Naive thymus-derived CD8-positive, alpha-beta T cell (primary cell): Measurements from ENCODE around the gene PPFIA3. TPM values are rescaled to one million over a fixed set of nuclear protein-coding genes. Genes with fewer than 3 reads are reported as not detected.

Experiments
- ATAC-seq, 2 donors: fragments of 150-1000 bp; cut with Tn5 transposase in 1 of 2; sonication (Bioruptor Pico), chemical (Tn5 transposase) in 1 of 2; 1 replicate in 1 of 2; 2 replicates in 1 of 2; pipeline ENCODE4 v1.10.0; 2021; ENCODE audit warnings: mild to moderate bottlenecking in 2 of 2, moderate library complexity in 2 of 2
- POLR2A ChIA-PET: fragments of 350-600 bp; sonication (Branson Sonifier 250); formaldehyde crosslinking; loops from one replicate; lab custom pipeline; 2021; ENCODE audit warnings: antibody characterized with exemption; lab: Charles Lee
- DNase-seq, 10 donors: peaks; one replicate each; pipeline versions ENCODE4 v3.0.0 to v3.0.0-alpha.2; 2020 to 2022
- H3K27ac Mint-ChIP-seq, 10 donors: one replicate each; pipeline ENCODE4 v1.8.0; 2020 to 2022; ENCODE audit warnings: mild to moderate bottlenecking in 10 of 10, mixed read lengths in 10 of 10, moderate library complexity in 4 of 10, inconsistent platforms in 1 of 10
- H3K27me3 Mint-ChIP-seq, 5 donors: one replicate each; pipeline ENCODE4 v1.8.0; 2021 to 2022; ENCODE audit warnings: mixed read lengths in 5 of 5
- H3K36me3 Mint-ChIP-seq, 3 donors: one replicate each; pipeline ENCODE4 v1.8.0; 2020 to 2022; ENCODE audit warnings: mixed read lengths in 3 of 3, mild to moderate bottlenecking in 2 of 3, inconsistent platforms in 1 of 3
- H3K4me1 Mint-ChIP-seq, 4 donors: one replicate each; pipeline ENCODE4 v1.8.0; 2021 to 2022; ENCODE audit warnings: mixed read lengths in 4 of 4
- H3K4me3 Mint-ChIP-seq, 10 donors: one replicate each; pipeline ENCODE4 v1.8.0; 2020 to 2022; ENCODE audit warnings: mild to moderate bottlenecking in 10 of 10, mixed read lengths in 10 of 10, moderate library complexity in 6 of 10, inconsistent platforms in 1 of 10
- H3K9me3 Mint-ChIP-seq, 9 donors: one replicate each; pipeline ENCODE4 v1.8.0; 2020 to 2022; ENCODE audit warnings: mixed read lengths in 9 of 9, mild to moderate bottlenecking in 3 of 9, inconsistent platforms in 1 of 9, moderate library complexity in 1 of 9
- polyA plus RNA-seq, 3 donors: library from polyadenylated mRNA; unstranded; fragments of 300-500 nt; fragmentation: Illumina TruSeq; gene quantifications; one replicate each; pipeline ENCODE4 v1.2.3, GENCODE V29; 2021
- total RNA-seq, 8 experiments: library from RNA in 2 of 8; stranded (reverse) in 2 of 8; gene quantifications; one replicate each; pipeline ENCODE4 v1.2.3 and lab custom pipeline; 2021 to 2026

The PPFIA3 gene
- total and polyA plus RNA-seq, 5 experiments from 2014 or later = 0.20 to 4.7 (median 2.1) TPM; not detected in 1

GRCh38 chr19:49152119-49152550 lies 32.8 kb downstream of the PPFIA3 start:
- Mint-ChIP-seq H3K27me3 (peaks cover 27 to 86% (median 64%) of the 10 kb centered on the region in 5 donors), H3K9me3 (peaks cover 0 to 14% (median 2%) of the 10 kb centered on the region in 9 donors), H3K4me1 (peaks cover 19 to 37% (median 31%) of the 10 kb centered on the region in 4 donors), H3K27ac (peak overlapping the region in 1 of 10 donors; percentile 76), H3K4me3 (peak overlapping the region in 7 of 10 donors; percentile 28 to 88 (median 66)), H3K36me3 (peaks cover 0 to 7% (median 4%) of the 10 kb centered on the region in 3 donors)
- DNase-seq (no peak), ATAC-seq (peak; percentile 8 to 14)
- POLR2A ChIA-PET = no interaction called here

- ATAC-seq = no peak
- peak overlapping the region in 3 of 10 donors; percentile 15 to 48 (median 36) for H3K4me3 Mint-ChIP-seq
- peaks cover 24 to 86% (median 59%) of the 10 kb centered on the region in 5 donors for H3K27me3 Mint-ChIP-seq
- no peak for DNase-seq
- peaks cover 0 to 8% (median 6%) of the 10 kb centered on the region in 3 donors for H3K36me3 Mint-ChIP-seq
- peaks cover 21 to 42% (median 37%) of the 10 kb centered on the region in 4 donors for H3K4me1 Mint-ChIP-seq
- peaks cover 0 to 14% (median 2%) of the 10 kb centered on the region in 9 donors for H3K9me3 Mint-ChIP-seq
- H3K27ac Mint-ChIP-seq = peak overlapping the region in 1 of 10 donors; percentile 68
- POLR2A ChIA-PET = no interaction called here
Measured at GRCh38 chr19:49153167-49153809, 33.9 kb downstream of the PPFIA3 start.

- Mint-ChIP-seq H3K36me3 (peaks cover 0 to 9% (median 8%) of the 10 kb centered on the region in 3 donors), H3K4me3 (peak overlapping the region in 2 of 10 donors; percentile 24 to 60), H3K4me1 (peaks cover 18 to 36% (median 33%) of the 10 kb centered on the region in 4 donors), H3K27ac (peak overlapping the region in 2 of 10 donors; percentile 53 to 83), H3K27me3 (peaks cover 23 to 82% (median 57%) of the 10 kb centered on the region in 5 donors), H3K9me3 (peaks cover 0 to 14% (median 2%) of the 10 kb centered on the region in 9 donors)
- POLR2A ChIA-PET = no interaction called here
- DNase-seq (no peak), ATAC-seq (no peak)
Measured at GRCh38 chr19:49154279-49154678, 34.9 kb downstream of the PPFIA3 start.

GRCh38 chr19:49155005-49155819 lies 35.9 kb downstream of the PPFIA3 start, which contains the start of gene HRC:
HRC (minus strand) TSS chr19:49155396; CDS start chr19:49155237, 159 bp downstream.
- H3K27me3 Mint-ChIP-seq = peaks cover 28 to 86% (median 62%) of the 10 kb centered on the region in 5 donors
- H3K4me3 Mint-ChIP-seq = peak within 1 kb of the TSS in 3 of 10 donors; percentile 21 to 60 (median 22)
- H3K9me3 Mint-ChIP-seq = peaks cover 0 to 14% (median under 1%) of the 10 kb centered on the region in 9 donors
- peak within 1 kb of the TSS in 3 of 10 donors; percentile 10 to 83 (median 53) for H3K27ac Mint-ChIP-seq
- ATAC-seq (no peak), DNase-seq (no peak)
- peaks cover 0 to 9% (median 8%) of the 10 kb centered on the region in 3 donors for H3K36me3 Mint-ChIP-seq
- POLR2A ChIA-PET = no interaction called here
- H3K4me1 Mint-ChIP-seq = peaks cover 17 to 28% (median 25%) of the 10 kb centered on the region in 4 donors

- Mint-ChIP-seq H3K36me3 (peaks cover 0 to 9% (median 6%) of the 10 kb centered on the region in 3 donors), H3K27me3 (peaks cover 32 to 93% (median 69%) of the 10 kb centered on the region in 5 donors), H3K4me1 (peaks cover 17 to 26% (median 23%) of the 10 kb centered on the region in 4 donors), H3K27ac (peak overlapping the region in 1 of 10 donors; percentile 10), H3K9me3 (peaks cover 0 to 14% (median 0%) of the 10 kb centered on the region in 9 donors), H3K4me3 (peak overlapping the region in 2 of 10 donors; percentile 20 to 22)
- no peak for DNase-seq
- ATAC-seq = no peak
- POLR2A ChIA-PET = no interaction called here
Measured at GRCh38 chr19:49155820-49156346, 36.5 kb downstream of the PPFIA3 start.

GRCh38 chr19:49157445-49158224 lies 38.3 kb downstream of the PPFIA3 start, which contains the start of gene TRPM4:
TRPM4 (plus strand) TSS chr19:49157792; CDS start chr19:49157867, 75 bp downstream.
- DNase-seq = peak in 3 of 10 donors; percentile 31 to 39 (median 39)
- Mint-ChIP-seq H3K36me3 (peaks cover 0 to 9% (median 6%) of the 10 kb centered on the region in 3 donors), H3K27ac (no peak within 1 kb of the TSS), H3K4me1 (peaks cover 11 to 14% (median 13%) of the 10 kb centered on the region in 4 donors), H3K27me3 (peaks cover 31 to 83% (median 66%) of the 10 kb centered on the region in 5 donors), H3K9me3 (peaks cover 0 to 14% (median 0%) of the 10 kb centered on the region in 9 donors), H3K4me3 (peak within 1 kb of the TSS in 9 of 10 donors; percentile 19 to 83 (median 69))
- ATAC-seq = peak; percentile 64 to 79
- POLR2A ChIA-PET = no interaction called here

GRCh38 chr19:49160450-49161189 lies 41.3 kb downstream of the PPFIA3 start:
- Mint-ChIP-seq H3K27me3 (peaks cover 19 to 53% (median 40%) of the 10 kb centered on the region in 5 donors), H3K4me1 (peaks cover 6 to 13% (median 9%) of the 10 kb centered on the region in 4 donors), H3K36me3 (peaks cover 0 to 6% (median 4%) of the 10 kb centered on the region in 3 donors), H3K9me3 (no peaks in the 10 kb centered on the region), H3K27ac (peak overlapping the region in 1 of 10 donors; percentile 24), H3K4me3 (peak overlapping the region in 1 of 10 donors; percentile 8)
- ATAC-seq (no peak), DNase-seq (no peak)
- POLR2A ChIA-PET = interaction anchor here (0.7 kb wide), 3 partner anchors 24 to 166 kb away, joined by 3 to 4 read pairs (median 3); no protein-coding TSS in a partner anchor

GRCh38 chr19:49161987-49162386 lies 42.6 kb downstream of the PPFIA3 start:
- no peaks in the 10 kb centered on the region for H3K9me3 Mint-ChIP-seq

GRCh38 chr19:49165111-49165750 lies 45.9 kb downstream of the PPFIA3 start:
- no peak for ATAC-seq
- H3K4me1 Mint-ChIP-seq = no peaks in the 10 kb centered on the region
- no peak overlapping the region for H3K4me3 Mint-ChIP-seq
- H3K27ac Mint-ChIP-seq = no peak overlapping the region
- H3K36me3 Mint-ChIP-seq = no peaks in the 10 kb centered on the region
- H3K27me3 Mint-ChIP-seq = peaks cover 6 to 37% (median 20%) of the 10 kb centered on the region in 5 donors
- POLR2A ChIA-PET = no interaction called here
- DNase-seq = no peak
- no peaks in the 10 kb centered on the region for H3K9me3 Mint-ChIP-seq

More at GRCh38 chr19:49161987-49162386, 42.6 kb downstream of the PPFIA3 start:
- peaks cover 18 to 51% (median 39%) of the 10 kb centered on the region in 5 donors for H3K27me3 Mint-ChIP-seq
- no peak overlapping the region for H3K4me3 Mint-ChIP-seq
- ATAC-seq (no peak), DNase-seq (no peak)
- POLR2A ChIA-PET = no interaction called here
- H3K4me1 Mint-ChIP-seq = peaks cover 4 to 13% (median 9%) of the 10 kb centered on the region in 4 donors
- no peak overlapping the region for H3K27ac Mint-ChIP-seq
- peaks cover 0 to 6% (median 4%) of the 10 kb centered on the region in 3 donors for H3K36me3 Mint-ChIP-seq

GRCh38 chr19:49165865-49166301 lies 46.5 kb downstream of the PPFIA3 start:
- Mint-ChIP-seq H3K4me3 (no peak overlapping the region), H3K27me3 (peaks cover 2 to 30% (median 13%) of the 10 kb centered on the region in 5 donors), H3K36me3 (no peaks in the 10 kb centered on the region), H3K9me3 (no peaks in the 10 kb centered on the region), H3K27ac (no peak overlapping the region), H3K4me1 (no peaks in the 10 kb centered on the region)
- ATAC-seq (no peak), DNase-seq (no peak)
- POLR2A ChIA-PET = interaction anchor here (0.6 kb wide), 1 partner anchor 25 kb away, joined by 3 read pairs; no protein-coding TSS in a partner anchor
